Uterus (tissue), 2 donors: ENCODE data around the gene GYPC.

Experiments used
- CTCF ChIP-seq, 4 experiments: fragments of 200-600 bp in 2 of 4; fragments of 450-650 bp in 2 of 4; sonication (generic) in 2 of 4; IDR thresholded peaks; one replicate each; pipeline ENCODE4 v1.5.1; 2016 to 2019; ENCODE audit warnings: antibody characterized with exemption in 4 of 4, mild to moderate bottlenecking in 2 of 4, moderate library complexity in 1 of 4
- POLR2A ChIP-seq, 2 donors: fragments of 450-650 bp; IDR thresholded peaks; one replicate each; pipeline ENCODE4 v1.6.1; 2016; ENCODE audit warnings: antibody characterized with exemption in 2 of 2, mild to moderate bottlenecking in 1 of 2, moderate library complexity in 1 of 2

GRCh38 chr2:126653761-126654160 lies 2.2 kb upstream of the GYPC start:
- TF ChIP-seq CTCF (IDR thresholded peaks at IDR 0.05), result no peak
- TF ChIP-seq POLR2A (IDR thresholded peaks at IDR 0.05), result no peak
